Heart left ventricle (tissue), 16 donors: Measurements from ENCODE around the gene TOB1. TPM values are rescaled to one million over a fixed set of nuclear protein-coding genes. Genes with fewer than 3 reads are reported as not detected.
"Not testable (repeated sequence)": the region's sequence is repeated elsewhere in the genome, so short reads cannot be mapped to it uniquely, and the experiment has no call there.

Source experiments
- ATAC-seq, 4 donors: fragments of 200-7000 bp; cut with Tn5 transposase; one replicate each; pipeline ENCODE4 v1.9.1; 2020 to 2022; ENCODE audit warnings: moderate library complexity in 4 of 4, mild to moderate bottlenecking in 3 of 4, moderate number of reproducible peaks in 1 of 4
- DNase-seq, 5 donors: peaks; one replicate each; pipeline ENCODE4 v3.0.0-alpha.2; 2020
- H3K27ac ChIP-seq, 12 donors: fragments of 200-600 bp; sonication (generic) in 4 of 12; one replicate each; pipeline versions ENCODE4 v1.5.0 to v1.8.0; 2016 to 2022; ENCODE audit warnings: mild to moderate bottlenecking in 2 of 12
- H3K27me3 ChIP-seq, 9 donors: fragments of 200-600 bp; sonication (generic) in 2 of 9; one replicate each; pipeline versions ENCODE4 v1.5.1 to v1.8.0; 2016 to 2022; ENCODE audit warnings: mild to moderate bottlenecking in 3 of 9
- H3K36me3 ChIP-seq, 9 donors: fragments of 200-600 bp; sonication (generic) in 2 of 9; one replicate each; pipeline versions ENCODE4 v1.5.0 to v1.8.0; 2018 to 2022; ENCODE audit warnings: mild to moderate bottlenecking in 2 of 9
- H3K4me1 ChIP-seq, 12 donors: fragments of 200-600 bp; sonication (generic) in 4 of 12; one replicate each; pipeline versions ENCODE4 v1.5.0 to v1.8.0; 2016 to 2022; ENCODE audit warnings: mild to moderate bottlenecking in 3 of 12
- H3K4me3 ChIP-seq, 12 donors: fragments of 200-600 bp; sonication (generic) in 4 of 12; one replicate each; pipeline versions ENCODE4 v1.5.0 to v1.8.0; 2017 to 2022; ENCODE audit warnings: mild to moderate bottlenecking in 9 of 12, moderate library complexity in 4 of 12
- H3K9me3 ChIP-seq, 12 donors: fragments of 200-600 bp; sonication (generic) in 4 of 12; one replicate each; pipeline versions ENCODE4 v1.5.0 to v1.8.0; 2016 to 2022; ENCODE audit warnings: mild to moderate bottlenecking in 1 of 12
- CTCF ChIP-seq, 12 donors: fragments of 200-600 bp; sonication (generic) in 4 of 12; IDR thresholded peaks; one replicate each; pipeline versions ENCODE4 v1.5.0 to v1.8.0; 2018 to 2022; ENCODE audit warnings: antibody characterized with exemption in 12 of 12, mild to moderate bottlenecking in 5 of 12
- POLR2A ChIP-seq, 2 donors: fragments of 450-650 bp; IDR thresholded peaks; one replicate each; pipeline ENCODE4 v1.6.1; 2017; ENCODE audit warnings: antibody characterized with exemption in 2 of 2, mild to moderate bottlenecking in 2 of 2, moderate library complexity in 2 of 2
- WGBS, 4 donors: extraction: QIAGEN DNeasy Blood & Tissue Kit in 2 of 4; methylation state at CpG; one replicate each; pipeline versions ENCODE4 v1.1.5 to v1.1.7; 2013 to 2018; 5-methylcytosine and 5-hydroxymethylcytosine counted together
- intact Hi-C, 10 donors: fragments of 100-400 bp; cut with DNase I; formaldehyde crosslinking; loops; one replicate each; pipeline versions ENCODE4 v1.11.1 to v1.14.2; 2022
- polyA plus RNA-seq, 2 donors: library from polyadenylated mRNA; stranded (reverse); fragments of 200-250 nt; gene quantifications; one replicate each; pipeline ENCODE4 v1.2.3, GENCODE V29; 2013
- total RNA-seq, 9 donors: library from RNA; depleted of rRNA in 2 of 9; stranded (reverse); fragments of >200 nt in 2 of 9; fragmentation: NEBNext Ultra II Directional in 3 of 9; extraction: Animal tissue kit (Norgen Biotek cat#: 25700) in 3 of 9; gene quantifications; one replicate each; pipeline versions ENCODE4 v1.1.0 to v1.2.4, GENCODE V29; 2016 to 2023
- donor health status: ischemic (EF 13 %, LVEDD 7.1; RV severe dilation, severe dysfunction).
- donor health status: healthy with polysubstance abuse.
- donor health status: DM: no; HTN: yes; CAD: no.
- donor health status: DM: no; HTN: no; CAD: no.
- donor health status: ischemic (EF 25% LVEDD 6.9; RV normal size, moderate dysfunction).
- donor health status: ischemic (EF 25% LVEDD 5.7; RV mildly dilated, moderate dysfunction).
- donor health status: healthy.
- donor health status: DM: yes; HTN: yes; CAD: no.
- donor health status: ischemic (EF 35%, LVEDD 5.7; RV mildly dilated, moderate dysfunction).
- donor health status: nonischemic (EF 11% LVEDD 7.7; RV severe dilation, severe dysfunction).
- donor health status: DM: yes; HTN: yes; CAD: no.
- donor health status: PGD.
- donor health status: ischemic (EF 29% LVEDD 5.4; RV normal size, mild dysfunction).
- donor health status: nonischemic (EF 23%, LVEDD 6.1; RV moderate dilation, normal function).

Gene TOB1
- total and polyA plus RNA-seq, 11 donors: 22.2 to 136 (median 68.1) TPM

- ATAC-seq: no peak
Observed at GRCh38 chr17:50877838-50878237, 11.7 kb upstream of the TOB1 start.

GRCh38 chr17:50877042-50877441 is 10.9 kb upstream of the TOB1 start:
- intact Hi-C loops, H3K27me3 ChIP-seq, DNase-seq, ATAC-seq, H3K27ac ChIP-seq, H3K4me3 ChIP-seq, H3K36me3 ChIP-seq: not testable (repeated sequence)
- WGBS, 4 donors: 95 to 99% (median 97%) methylated on average over 9 of the region's 9 CpGs
- Histone ChIP-seq H3K4me1 (peaks cover 0 to 13% (median 8%) of the 10 kb centered on the region in 12 donors), H3K9me3 (peaks cover 0 to 12% (median 0%) of the 10 kb centered on the region in 12 donors)

More at GRCh38 chr17:50877838-50878237, 11.7 kb upstream of the TOB1 start:
- Histone ChIP-seq H3K4me3 (no peak overlapping the region), H3K4me1 (peaks cover 0 to 5% (median under 1%) of the 10 kb centered on the region in 12 donors), H3K36me3 (no peaks in the 10 kb centered on the region), H3K27ac (no peak overlapping the region), H3K9me3 (peaks cover 0 to 12% (median 0%) of the 10 kb centered on the region in 12 donors), H3K27me3 (no peaks in the 10 kb centered on the region)
- intact Hi-C loops: no loop called here
- no peak for DNase-seq
- WGBS, 4 donors: 95 to 100% (median 97%) methylated on average over 1 of the region's 1 CpG
- TF ChIP-seq POLR2A (IDR thresholded peaks at IDR 0.05) (no peak), CTCF (IDR thresholded peaks at IDR 0.05) (no peak)

GRCh38 chr17:50875074-50875473 is 8.9 kb upstream of the TOB1 start:
- no peak for ATAC-seq
- Histone ChIP-seq H3K27me3 (no peaks in the 10 kb centered on the region), H3K4me3 (no peak overlapping the region), H3K27ac (no peak overlapping the region), H3K36me3 (no peaks in the 10 kb centered on the region), H3K9me3 (peaks cover 0 to 10% (median 0%) of the 10 kb centered on the region in 12 donors), H3K4me1 (peaks cover 0 to 25% (median 15%) of the 10 kb centered on the region in 12 donors)
- WGBS, 4 donors: 66 to 79% (median 70%) methylated on average over 2 of the region's 2 CpGs
- no peak for DNase-seq
- intact Hi-C loops: no loop called here
- TF ChIP-seq POLR2A (IDR thresholded peaks at IDR 0.05): no peak
- no peak for TF ChIP-seq CTCF (IDR thresholded peaks at IDR 0.05)

- 18 to 29% (median 27%) methylated on average over 4 of the region's 4 CpGs for WGBS, 4 donors
- DNase-seq (peak in 1 of 5 donors; percentile 31), ATAC-seq (peak in 3 of 4 donors; percentile 44 to 57 (median 51))
- Histone ChIP-seq H3K4me1 (peaks cover 0 to 37% (median 20%) of the 10 kb centered on the region in 12 donors), H3K36me3 (no peaks in the 10 kb centered on the region), H3K27ac (peak overlapping the region in 7 of 12 donors; percentile 17 to 59 (median 38)), H3K9me3 (no peaks in the 10 kb centered on the region), H3K4me3 (no peak overlapping the region), H3K27me3 (no peaks in the 10 kb centered on the region)
- intact Hi-C loops: loop anchor here in 3 of 10 donors (5.0 kb wide), 2 partner anchors 34 to 44 kb away; no protein-coding TSS in a partner anchor
- TF ChIP-seq CTCF (IDR thresholded peaks at IDR 0.05) (no peak), POLR2A (IDR thresholded peaks at IDR 0.05) (no peak)
Observed at GRCh38 chr17:50872710-50873424, 6.7 kb upstream of the TOB1 start.
